GM12892 (cell line): ENCODE data around the gene STARD8.

ENCODE experiments used
- POLR2A ChIP-seq: IDR thresholded peaks from 2 replicates; pipeline ENCODE4 v1.6.1; 2011; ENCODE audit warnings: low read depth, low read length, control low read depth
- POLR2AphosphoS5 ChIP-seq: IDR thresholded peaks from 2 replicates; pipeline ENCODE4 v1.6.1; 2011; ENCODE audit warnings: low read depth, low read length, control low read depth
- TAF1 ChIP-seq: IDR thresholded peaks from 2 replicates; pipeline ENCODE4 v1.6.1; 2011; ENCODE audit warnings: low read depth, mild to moderate bottlenecking, control low read depth, low read length, borderline replicate concordance

- no peak for TF ChIP-seq POLR2AphosphoS5
- no peak for TF ChIP-seq POLR2A
- no peak for TF ChIP-seq TAF1
Observed at GRCh38 chrX:68665502-68665901, 18.0 kb downstream of the STARD8 start.
